OCI-LY1 (cell line): Measurements from ENCODE around the gene UGT3A2.

Source experiments
- H2AFZ ChIP-seq: fragments of 200-600 bp; sonication (generic), shearing (Covaris generic); 2 replicates; pipeline ENCODE4 v1.6.0; 2014; ENCODE audit warnings: antibody characterized with exemption, mild to moderate bottlenecking, low read length
- H3F3A ChIP-seq: fragments of 200-600 bp; sonication (generic), shearing (Covaris generic); 2 replicates; pipeline ENCODE4 v1.6.0; 2014; ENCODE audit warnings: mild to moderate bottlenecking, antibody characterized with exemption, low read length, moderate library complexity; ENCODE audit not compliant: insufficient read depth
- H3K27ac ChIP-seq: fragments of 200-600 bp; sonication (generic); 2 replicates; pipeline ENCODE4 v1.5.1; 2014; ENCODE audit warnings: low read length, mixed run types, mild to moderate bottlenecking, low read depth; ENCODE audit not compliant: poor library complexity, severe bottlenecking
- H3K27me3 ChIP-seq: fragments of 200-600 bp; sonication (generic); 2 replicates; pipeline ENCODE4 v1.6.0; 2014; ENCODE audit warnings: antibody characterized with exemption, mild to moderate bottlenecking, low read length, moderate library complexity; ENCODE audit not compliant: insufficient read depth
- H3K36me3 ChIP-seq: fragments of 200-600 bp; sonication (generic); 2 replicates; pipeline ENCODE4 v1.6.1; 2014; ENCODE audit warnings: mild to moderate bottlenecking, antibody characterized with exemption, low read length, moderate library complexity, mixed read lengths; ENCODE audit not compliant: insufficient read depth
- H3K4me1 ChIP-seq: fragments of 200-600 bp; sonication (generic); 2 replicates; pipeline ENCODE4 v1.5.1; 2014; ENCODE audit warnings: mild to moderate bottlenecking, low read length, moderate library complexity; ENCODE audit not compliant: insufficient read depth, severe bottlenecking
- H3K4me2 ChIP-seq: fragments of 200-600 bp; sonication (generic), shearing (Covaris generic); 2 replicates; pipeline ENCODE4 v1.6.1; 2014; ENCODE audit warnings: low read length
- H3K4me3 ChIP-seq: fragments of 200-600 bp; sonication (generic); 2 replicates; pipeline ENCODE4 v1.5.1; 2014; ENCODE audit warnings: low read length, low read depth, mild to moderate bottlenecking, mixed read lengths; ENCODE audit not compliant: poor library complexity, severe bottlenecking
- H3K79me2 ChIP-seq: fragments of 200-600 bp; shearing (Covaris generic); 2 replicates; pipeline ENCODE4 v1.6.1; 2016; ENCODE audit warnings: mixed run types, low read length, mixed read lengths; ENCODE audit not compliant: insufficient read depth
- H3K9ac ChIP-seq: fragments of 200-600 bp; sonication (generic), shearing (Covaris generic); 2 replicates; pipeline ENCODE4 v1.6.1; 2014; ENCODE audit warnings: mild to moderate bottlenecking, low read length, mixed read lengths
- H3K9me2 ChIP-seq: fragments of 200-600 bp; sonication (generic), shearing (Covaris generic); 2 replicates; pipeline ENCODE4 v1.6.1; 2014; ENCODE audit warnings: low read depth, mild to moderate bottlenecking, low read length, mixed read lengths
- H3K9me3 ChIP-seq: fragments of 200-600 bp; shearing (Covaris generic); 2 replicates; pipeline ENCODE4 v1.6.1; 2014; ENCODE audit warnings: low read length, mixed read lengths
- H4K20me1 ChIP-seq: fragments of 200-600 bp; sonication (generic), shearing (Covaris generic); 2 replicates; pipeline ENCODE4 v1.6.0; 2016; ENCODE audit warnings: mild to moderate bottlenecking, low read length; ENCODE audit not compliant: insufficient read depth
- CTCF ChIP-seq: fragments of 200-600 bp; sonication (generic), shearing (Covaris generic); IDR thresholded peaks from 2 replicates; pipeline ENCODE4 v1.5.1; 2017; ENCODE audit warnings: mild to moderate bottlenecking, antibody characterized with exemption, low read length, moderate library complexity, mixed read lengths
- EZH2 ChIP-seq: fragments of 200-600 bp; sonication (generic), shearing (Covaris generic); IDR thresholded peaks from 2 replicates; pipeline ENCODE4 v1.8.0; 2017; ENCODE audit warnings: borderline replicate concordance, mixed run types, mild to moderate bottlenecking, antibody characterized with exemption, low read length, moderate library complexity, mixed read lengths

Gene UGT3A2

GRCh38 chr5:36033486-36033885 is 33.2 kb downstream of the UGT3A2 start:
- no peaks in the 10 kb centered on the region for H3K36me3 ChIP-seq
- H3K4me2 ChIP-seq: no peak overlapping the region
- no peak overlapping the region for H2AFZ ChIP-seq
- H3K79me2 ChIP-seq: no peaks in the 10 kb centered on the region
- no peak overlapping the region for H3K9ac ChIP-seq
- no peaks in the 10 kb centered on the region for H3K4me1 ChIP-seq
- no peaks in the 10 kb centered on the region for H3F3A ChIP-seq
- H3K9me3 ChIP-seq: no peaks in the 10 kb centered on the region
- H3K4me3 ChIP-seq: no peak overlapping the region
- H3K9me2 ChIP-seq: no peaks in the 10 kb centered on the region
- no peak overlapping the region for H3K27ac ChIP-seq
- no peaks in the 10 kb centered on the region for H3K27me3 ChIP-seq
- TF ChIP-seq CTCF: no peak
- no peak for TF ChIP-seq EZH2
- no peaks in the 10 kb centered on the region for H4K20me1 ChIP-seq

- H2AFZ ChIP-seq: no peak overlapping the region
- H3K79me2 ChIP-seq: no peaks in the 10 kb centered on the region
- H3K27ac ChIP-seq: no peak overlapping the region
- H3K9me2 ChIP-seq: no peaks in the 10 kb centered on the region
- H3K4me3 ChIP-seq: no peak overlapping the region
- H3K9me3 ChIP-seq: no peaks in the 10 kb centered on the region
- no peaks in the 10 kb centered on the region for H4K20me1 ChIP-seq
- H3K9ac ChIP-seq: no peak overlapping the region
- no peak overlapping the region for H3K4me2 ChIP-seq
- no peak for TF ChIP-seq EZH2
- no peak for TF ChIP-seq CTCF
- H3K4me1 ChIP-seq: no peaks in the 10 kb centered on the region
- H3K27me3 ChIP-seq: no peaks in the 10 kb centered on the region
- H3K36me3 ChIP-seq: no peaks in the 10 kb centered on the region
- H3F3A ChIP-seq: no peaks in the 10 kb centered on the region
Measured at GRCh38 chr5:36033047-36033446, 33.6 kb downstream of the UGT3A2 start.

- Histone ChIP-seq H3K9me2 (no peaks in the 10 kb centered on the region), H3K4me3 (no peak overlapping the region), H3K4me2 (no peak overlapping the region), H3K36me3 (no peaks in the 10 kb centered on the region), H4K20me1 (no peaks in the 10 kb centered on the region), H3K4me1 (no peaks in the 10 kb centered on the region), H3K27me3 (no peaks in the 10 kb centered on the region), H2AFZ (no peak overlapping the region), H3K27ac (no peak overlapping the region), H3K9me3 (no peaks in the 10 kb centered on the region), H3F3A (no peaks in the 10 kb centered on the region), H3K9ac (no peak overlapping the region), H3K79me2 (no peaks in the 10 kb centered on the region)
- TF ChIP-seq CTCF (no peak), EZH2 (no peak)
Measured at GRCh38 chr5:36031223-36031622, 35.5 kb downstream of the UGT3A2 start.
